GM19463 (cell line): ENCODE results near the gene ZNF101.

Source experiments
- ATAC-seq: cut with Tn5 transposase; IDR thresholded peaks from one replicate; pipeline ENCODE4 v1.9.1; 2021; ENCODE audit warnings: mild to moderate bottlenecking, moderate library complexity; ENCODE audit not compliant: unreplicated experiment

ZNF101 gene

GRCh38 chr19:19668230-19669012 is at the start of gene ZNF101:
Gene ZNF101 (plus strand): TSS chr19:19668839. CDS start chr19:19668964, 125 bp downstream.
- peak; percentile 70 for ATAC-seq

DNA sequence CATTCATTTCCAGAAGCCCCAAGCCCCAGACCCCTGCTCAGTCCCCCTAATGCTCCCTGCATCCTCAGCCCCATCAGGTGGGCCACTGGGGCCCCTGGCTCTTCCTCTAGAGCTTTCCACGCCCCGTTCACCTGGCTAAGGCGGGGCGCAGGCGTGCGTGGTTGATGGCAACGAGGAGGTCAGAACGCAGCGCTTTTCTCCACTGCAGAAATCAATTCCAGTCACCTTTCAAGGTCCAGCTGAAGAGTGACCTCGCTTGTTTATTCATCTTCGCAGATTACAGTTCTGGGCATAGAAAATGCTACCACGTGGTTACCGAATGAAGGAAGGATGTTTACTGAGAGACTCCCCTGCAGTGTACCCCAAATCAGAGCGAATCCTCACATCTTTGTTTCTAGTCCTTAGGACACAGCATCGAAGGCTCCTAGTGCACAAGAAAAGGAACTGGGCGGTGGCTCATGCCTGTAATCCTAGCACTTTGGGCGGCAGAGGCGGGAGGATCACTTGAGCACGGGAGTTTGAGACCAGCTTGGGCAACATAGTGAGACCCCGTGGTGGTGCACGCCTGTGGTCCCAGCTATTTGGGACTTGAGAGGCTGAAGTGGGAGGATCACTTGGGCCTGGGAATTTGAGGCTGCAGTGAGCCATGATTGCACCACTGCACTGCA is 49.3 kb upstream of the ZNF101 start:
- no peak for ATAC-seq

- ATAC-seq = no peak
Observed at GRCh38 chr19:19619849-19620210, 48.8 kb upstream of the ZNF101 start.

- no peak for ATAC-seq
Observed at GRCh38 chr19:19623383-19623782, 45.3 kb upstream of the ZNF101 start.

DNA sequence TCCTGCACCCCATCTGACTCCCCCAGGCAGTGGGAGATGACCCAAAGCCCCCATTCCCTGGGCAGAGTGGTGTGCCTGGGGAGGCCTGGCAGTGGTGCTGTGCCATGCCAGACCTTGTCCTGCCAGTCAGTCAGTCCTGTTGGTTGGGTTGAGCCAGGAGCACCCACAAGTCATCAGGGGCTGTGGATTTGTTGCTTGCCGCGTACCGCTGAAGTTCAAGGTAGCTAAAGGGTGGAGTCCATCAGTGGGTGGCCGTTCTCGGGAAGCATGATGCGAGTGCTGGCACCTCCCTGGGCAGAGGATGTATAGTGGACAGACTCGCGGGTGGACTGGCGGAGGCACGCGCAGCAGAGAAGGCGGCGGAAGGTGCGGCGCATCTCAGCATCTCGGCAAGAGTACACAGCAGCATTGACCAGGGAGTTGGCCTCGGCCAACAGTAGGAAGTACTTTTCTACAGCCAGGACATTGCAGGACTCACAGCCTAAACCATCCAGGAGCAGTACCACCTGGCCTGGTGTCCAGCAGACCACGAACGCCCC is 44.5 kb upstream of the ZNF101 start:
- ATAC-seq = no peak

DNA sequence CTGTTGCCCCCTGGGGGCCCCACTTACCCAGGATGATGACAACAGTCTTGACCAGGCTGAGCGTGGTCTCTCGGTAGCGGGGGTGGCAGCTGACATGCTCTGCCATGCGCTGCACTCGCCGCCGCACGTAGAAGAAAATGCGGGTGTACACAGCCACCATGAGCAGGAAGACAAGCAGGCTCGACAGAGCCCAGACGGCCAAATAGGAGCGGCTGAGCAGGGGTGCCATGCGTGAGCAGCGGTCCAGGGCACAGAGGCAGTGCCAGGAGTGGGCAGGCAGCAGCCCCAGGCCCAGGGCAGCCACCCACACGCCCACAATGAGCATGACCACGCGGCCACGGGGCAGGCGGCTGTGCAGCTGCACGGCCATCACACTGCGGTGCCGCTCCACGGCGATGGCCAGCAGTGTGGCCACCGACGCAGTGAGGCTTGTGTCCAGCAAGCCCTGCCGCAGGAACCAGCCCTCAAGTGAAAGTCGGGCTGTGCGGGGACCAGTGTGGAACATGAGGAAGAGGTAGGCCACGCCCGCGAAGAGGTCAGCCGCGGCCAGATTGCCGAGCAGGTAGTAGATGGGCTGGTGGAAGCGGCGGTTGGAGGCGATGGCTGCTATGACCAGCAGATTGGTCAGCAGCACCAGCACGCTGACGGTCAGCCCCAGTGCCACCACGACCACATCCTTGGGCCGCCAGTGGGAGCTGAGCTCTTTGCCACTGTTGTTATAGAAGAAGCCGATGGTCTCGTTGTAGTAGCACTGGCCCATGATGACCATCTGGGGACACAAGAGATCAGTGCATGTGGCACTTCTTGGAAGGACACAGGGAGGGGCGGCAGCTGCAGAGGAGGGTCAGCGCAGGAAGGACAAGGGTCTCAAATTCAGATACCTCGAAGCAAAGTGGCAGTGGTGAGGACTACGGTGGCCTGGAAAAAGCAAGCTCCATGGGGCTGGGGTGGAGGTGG is 41.8 kb upstream of the ZNF101 start:
- ATAC-seq = no peak

- ATAC-seq = peak; percentile 60
Observed at GRCh38 chr19:19627621-19628500, 40.8 kb upstream of the ZNF101 start, which contains the start of gene LPAR2. Gene LPAR2 (minus strand): TSS chr19:19628220. CDS start chr19:19627275, 945 bp downstream.

DNA sequence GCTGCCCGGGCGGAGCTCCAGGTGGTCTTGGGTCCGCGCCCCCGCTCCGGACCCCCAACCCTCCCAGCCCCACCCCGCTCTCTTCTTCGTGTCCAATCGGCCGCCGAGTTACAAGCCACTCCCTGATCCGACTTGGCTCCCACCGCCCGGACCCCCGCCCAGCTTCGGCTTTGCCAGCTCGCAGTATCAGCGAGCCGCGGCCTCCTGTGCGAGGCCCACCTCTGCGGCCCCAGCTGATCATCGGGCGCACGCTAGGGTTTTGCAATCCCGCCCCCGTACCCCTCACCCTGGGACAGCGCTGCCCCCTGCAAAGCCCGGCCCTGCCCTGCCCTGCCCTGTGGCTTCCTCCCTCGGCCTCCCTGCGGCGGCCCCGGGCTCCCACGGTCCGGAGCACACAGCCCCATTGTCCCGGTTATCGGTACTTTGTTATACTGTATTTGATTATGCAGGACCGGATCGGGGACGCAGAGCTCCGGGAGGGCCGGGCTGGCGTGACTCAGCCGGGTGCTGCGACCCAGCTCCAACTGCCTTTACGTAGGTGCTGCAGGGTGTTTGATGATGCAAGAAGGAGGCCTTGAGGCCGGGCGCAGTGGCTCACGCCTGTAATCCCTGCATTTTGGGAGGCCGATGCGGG is 40.0 kb upstream of the ZNF101 start:
- ATAC-seq = peak; percentile 15

- no peak for ATAC-seq
Observed at GRCh38 chr19:19630062-19630414, 38.6 kb upstream of the ZNF101 start.

DNA sequence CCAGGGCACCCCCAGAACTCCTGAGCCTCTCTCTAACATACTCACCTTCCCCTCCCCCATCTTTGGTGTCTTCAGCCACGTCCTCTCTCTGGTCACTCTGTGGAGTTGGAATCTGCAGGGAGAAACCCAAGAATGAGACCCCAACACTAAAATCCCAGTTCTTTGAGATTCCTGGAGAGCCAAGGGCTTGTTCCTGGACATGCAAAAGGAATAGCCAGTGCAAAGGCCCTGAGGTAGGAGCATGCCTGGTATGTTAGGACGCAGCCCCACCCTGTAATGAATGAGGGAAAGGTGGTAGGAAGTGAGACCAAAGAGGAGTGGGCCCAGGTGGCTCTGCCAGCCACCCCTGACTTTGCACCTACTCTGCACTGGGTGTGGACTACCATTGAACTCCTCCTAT is 38.2 kb upstream of the ZNF101 start:
- no peak for ATAC-seq

DNA sequence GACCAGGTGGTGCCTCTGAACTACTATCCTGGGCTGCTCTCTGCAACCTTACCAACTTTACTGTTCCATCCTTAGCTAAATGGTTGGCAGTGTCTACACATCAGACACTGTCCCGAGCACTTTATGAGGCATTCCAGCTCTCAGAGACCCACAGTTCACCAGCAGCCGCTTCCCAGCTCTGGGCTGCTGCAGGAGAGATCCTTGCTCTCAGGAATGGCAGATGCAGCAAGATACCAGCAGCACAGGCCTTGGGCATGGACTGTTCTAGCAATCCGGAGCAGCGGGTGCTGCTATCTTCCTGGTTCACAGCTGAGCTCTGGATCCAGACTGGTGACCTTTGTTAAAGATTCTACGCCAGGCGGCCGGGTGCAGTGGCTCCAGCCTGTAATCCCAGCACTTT is 37.3 kb upstream of the ZNF101 start:
- no peak for ATAC-seq

DNA sequence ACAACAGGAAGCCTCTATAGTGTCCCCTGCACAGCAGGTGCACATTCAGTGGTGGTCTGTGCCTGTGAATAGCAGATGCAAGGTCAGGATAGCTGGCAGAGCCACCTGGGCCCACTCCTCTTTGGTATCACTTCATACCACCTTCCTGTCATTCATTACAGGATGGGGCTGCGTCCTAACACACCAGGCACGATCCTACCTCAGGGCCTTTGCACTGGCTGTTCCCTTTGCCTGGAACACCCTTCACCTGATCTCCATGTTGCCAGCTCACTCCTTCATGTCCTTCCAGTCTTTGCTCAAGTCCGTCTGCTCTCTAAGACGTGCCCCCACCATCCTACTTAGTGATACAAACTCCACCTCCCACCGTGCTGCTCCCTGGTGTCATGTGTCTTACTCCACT is 36.0 kb upstream of the ZNF101 start:
- ATAC-seq = no peak

GRCh38 chr19:19633711-19634515 is 34.7 kb upstream of the ZNF101 start:
- no peak for ATAC-seq

- ATAC-seq = no peak
Observed at GRCh38 chr19:19634516-19635312, 33.9 kb upstream of the ZNF101 start.

DNA sequence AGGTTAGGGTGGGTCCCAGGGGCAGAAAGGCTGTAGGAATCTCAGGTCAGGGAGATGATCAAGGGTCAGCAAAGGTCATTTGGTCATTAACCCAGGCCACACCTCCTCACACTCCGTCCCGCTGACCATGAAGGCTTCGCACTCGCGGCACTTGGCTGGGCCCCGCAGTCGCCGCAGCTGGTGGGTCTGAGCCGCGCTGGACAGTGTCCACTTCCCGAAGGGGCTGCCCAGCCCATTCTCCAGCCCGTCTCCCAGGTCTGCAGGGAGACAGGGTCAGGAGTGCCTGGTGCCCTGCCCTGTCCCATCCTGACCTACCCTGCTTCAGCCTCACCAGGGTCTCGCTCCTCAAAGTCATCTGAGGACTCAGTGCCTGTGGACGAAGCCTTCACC is 33.3 kb upstream of the ZNF101 start:
- no peak for ATAC-seq

DNA sequence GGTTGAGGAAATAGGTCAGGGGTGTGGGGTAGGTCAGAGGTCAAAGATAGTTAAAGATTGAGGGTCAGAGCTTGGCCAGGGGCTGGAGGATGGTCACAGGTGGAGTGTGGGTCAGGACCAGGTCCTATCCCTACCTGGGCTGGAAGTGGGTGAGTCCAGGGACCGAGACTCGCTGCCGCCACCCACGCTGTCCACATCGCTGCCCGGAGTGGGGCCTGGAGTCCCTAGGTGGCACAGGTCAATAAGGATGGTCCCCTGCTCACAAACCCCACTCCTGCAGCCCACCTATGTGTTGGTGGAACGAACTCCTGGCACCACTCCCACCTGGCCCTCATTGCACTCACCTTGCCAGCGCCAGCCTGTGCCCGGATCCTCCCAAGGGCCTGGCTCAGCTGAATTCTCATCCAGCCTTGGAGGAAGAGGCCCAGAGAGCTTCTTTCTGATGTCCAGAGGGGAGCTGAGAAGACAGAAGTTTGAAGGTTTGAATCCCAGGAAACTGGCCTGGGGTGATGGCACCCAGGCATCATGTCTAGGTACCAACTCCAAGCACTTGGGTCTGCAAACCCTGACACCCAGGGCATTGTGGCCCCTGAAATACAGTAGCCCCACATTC is 32.0 kb upstream of the ZNF101 start:
- ATAC-seq = no peak

DNA sequence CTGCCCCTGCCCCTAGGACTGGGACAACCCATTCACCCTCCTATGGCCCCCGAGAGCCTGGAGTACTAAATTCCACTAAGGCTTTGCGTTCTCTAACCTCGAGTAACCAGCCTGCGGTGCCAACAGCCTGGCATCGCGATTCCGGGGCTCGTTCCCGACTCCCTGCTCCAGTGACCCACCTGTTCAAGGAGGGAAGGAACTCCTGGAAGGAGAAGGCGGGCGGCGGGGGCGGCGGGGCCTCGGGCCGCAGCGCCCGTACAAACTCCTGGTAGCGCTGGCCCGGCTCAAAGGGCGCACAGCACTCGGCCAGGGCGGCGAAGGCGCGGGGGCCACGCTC is 31.5 kb upstream of the ZNF101 start:
- ATAC-seq = no peak
